K562 (cell line): ENCODE measurements around the gene RHBDD1. TPM values are rescaled to one million over a fixed set of nuclear protein-coding genes. Genes with fewer than 3 reads are reported as not detected.

Experiments used
- ATAC-seq: fragments of 200-7000 bp; cut with Tn5 transposase; 3 replicates; pipeline ENCODE4 v1.9.1; 2020; ENCODE audit warnings: moderate library complexity
- BruUV-seq: library from RNA; stranded (reverse); fragments of 400-500 nt; replicated peaks from 2 replicates; lab custom pipeline; 2021; lab: Mats Ljungman, UMichigan
- CTCF ChIA-PET: fragments of 300-600 bp; formaldehyde crosslinking; extraction: SDS; loops from one replicate; lab custom pipeline; 2021; ENCODE audit warnings: low intra/inter-chr PET ratio; lab: Yijun Ruan, JAX
- POLR2A ChIA-PET: fragments of 300-600, 350-650 bp; sonication (Branson Sonifier 250); formaldehyde crosslinking; extraction: SDS; loops from one replicate; lab custom pipeline; 2021; ENCODE audit warnings: antibody characterized with exemption, inconsistent platforms; lab: Yijun Ruan, JAX
- DNase-seq, 4 experiments: peaks; one replicate each; pipeline versions ENCODE4 v3.0.0 to v3.0.0-alpha.2; 2011 to 2018; ENCODE audit warnings: low spot score in 3 of 4, mixed read lengths in 3 of 4; ENCODE audit errors: extremely low read depth in 1 of 4
- FAIRE-seq: peaks from 2 replicates; lab custom pipeline; 2011; peaks lifted over from hg19 to GRCh38; lab: Jason Lieb, UNC
- H2AFZ ChIP-seq: 2 replicates; pipeline ENCODE4 v1.6.0; 2011; ENCODE audit warnings: low read depth, low read length, control low read depth, inconsistent platforms
- H3K27ac ChIP-seq: fragments of 200-600 bp; 3 replicates; pipeline ENCODE4 v1.8.0; 2011; ENCODE audit warnings: low read depth, mild to moderate bottlenecking, control low read depth, inconsistent platforms, low read length, moderate library complexity, mixed read lengths; ENCODE audit errors: extremely low read depth
- H3K27me3 ChIP-seq, 2 experiments: fragments of 300-600 bp in 1 of 2; 2 replicates in 1 of 2; 3 replicates in 1 of 2; pipeline versions ENCODE4 v1.6.0 to v1.8.0; 2011; ENCODE audit warnings: inconsistent platforms in 2 of 2, low read length in 2 of 2, mild to moderate bottlenecking in 1 of 2, mixed read lengths in 1 of 2, moderate library complexity in 1 of 2; ENCODE audit not compliant: control insufficient read depth in 2 of 2, insufficient read depth in 2 of 2
- H3K36me3 ChIP-seq: fragments of 300-600 bp; 3 replicates; pipeline ENCODE4 v1.8.0; 2011; ENCODE audit warnings: mild to moderate bottlenecking, low read length, inconsistent platforms; ENCODE audit not compliant: control insufficient read depth, insufficient read depth
- H3K4me1 ChIP-seq, 2 experiments: fragments of 200-600 bp in 1 of 2; replicated peaks in 1 of 2; 2 replicates in 1 of 2; 3 replicates in 1 of 2; pipeline versions ENCODE4 v1.5.1 to v1.8.0; 2011; ENCODE audit warnings: inconsistent platforms in 2 of 2, low read length in 2 of 2, mild to moderate bottlenecking in 1 of 2, mixed read lengths in 1 of 2, moderate library complexity in 1 of 2; ENCODE audit not compliant: control insufficient read depth in 2 of 2, insufficient read depth in 2 of 2
- H3K4me2 ChIP-seq: 2 replicates; pipeline ENCODE4 v1.6.1; 2011; ENCODE audit warnings: low read length, control low read depth, inconsistent platforms, mixed read lengths; ENCODE audit not compliant: insufficient read depth
- H3K4me3 ChIP-seq: fragments of 200-600 bp; sonication (generic), shearing (Covaris generic); 2 replicates; pipeline ENCODE4 v1.5.1; 2016; ENCODE audit warnings: control low read depth, inconsistent platforms
- H3K79me2 ChIP-seq: fragments of 200-600 bp; 3 replicates; pipeline ENCODE4 v1.8.0; 2011; ENCODE audit warnings: low read length, inconsistent platforms; ENCODE audit not compliant: control insufficient read depth, insufficient read depth
- H3K9ac ChIP-seq, 2 experiments: 2 replicates each; pipeline versions ENCODE4 v1.6.0 to v1.6.1; 2011; ENCODE audit warnings: low read depth in 2 of 2, low read length in 2 of 2, control low read depth in 1 of 2, inconsistent platforms in 1 of 2, mild to moderate bottlenecking in 1 of 2, mixed read lengths in 1 of 2; ENCODE audit not compliant: insufficient read depth in 1 of 2
- H3K9me1 ChIP-seq: one replicate; pipeline ENCODE4 v1.6.0; 2011; ENCODE audit warnings: inconsistent platforms, mild to moderate bottlenecking, low read length, moderate library complexity; ENCODE audit not compliant: control insufficient read depth, insufficient read depth
- H3K9me3 ChIP-seq: replicated peaks from 2 replicates; pipeline ENCODE4 v1.5.1; 2011; ENCODE audit warnings: low read depth, low read length, inconsistent platforms; ENCODE audit not compliant: control insufficient read depth, insufficient read depth
- H4K20me1 ChIP-seq: replicated peaks from 2 replicates; pipeline ENCODE4 v1.6.1; 2011; ENCODE audit warnings: low read length, inconsistent platforms, mixed read lengths; ENCODE audit not compliant: control insufficient read depth, insufficient read depth
- ARNT ChIP-seq, 2 experiments: fragments of 450-650 bp; IDR thresholded peaks; 2 replicates each; pipeline ENCODE4 v1.6.1; 2016; ENCODE audit warnings: mild to moderate bottlenecking in 1 of 2
- BHLHE40 ChIP-seq: IDR thresholded peaks from 2 replicates; pipeline ENCODE4 v1.6.1; 2011; ENCODE audit warnings: low read length, improper control_type of control experiment
- CBFA2T3 ChIP-seq: fragments of 450-650 bp; IDR thresholded peaks from 2 replicates; pipeline ENCODE4 v1.6.1; 2017
- CEBPG ChIP-seq, 3 experiments: fragments of 200-800 bp in 1 of 3; sonication (Bioruptor generic) in 1 of 3; sonication (generic) in 1 of 3; formaldehyde crosslinking in 1 of 3; IDR thresholded peaks in 2 of 3; conservative IDR thresholded peaks in 1 of 3; 2 replicates each; pipeline versions ENCODE4 v1.6.1 to v1.8.0; 2016 to 2022; ENCODE audit warnings: missing compliant biosample characterization in 2 of 3, missing genetic modification characterization in 2 of 3, mild to moderate bottlenecking in 1 of 3, missing genetic modification reagents in 1 of 3
- MAFG ChIP-seq: fragments of 450-650 bp; conservative IDR thresholded peaks from 2 replicates; pipeline ENCODE4 v1.6.1; 2016; ENCODE audit warnings: missing genetic modification characterization, missing compliant biosample characterization
- MTA1 ChIP-seq: fragments of 450-650 bp; IDR thresholded peaks from 2 replicates; pipeline ENCODE4 v1.6.1; 2017; ENCODE audit warnings: borderline replicate concordance
- NR1H2 ChIP-seq: sonication (generic); formaldehyde crosslinking; IDR thresholded peaks from 2 replicates; pipeline ENCODE4 v1.4.0; 2020; ENCODE audit warnings: mild to moderate bottlenecking, missing genetic modification reagents
- POLR2A ChIP-seq: fragments of 450-650 bp; conservative IDR thresholded peaks from 2 replicates; pipeline ENCODE4 v1.6.1; 2016
- POLR2AphosphoS2 ChIP-seq: IDR thresholded peaks from 2 replicates; pipeline ENCODE4 v1.6.1; 2012; ENCODE audit warnings: low read length, improper control_type of control experiment
- RBFOX2 ChIP-seq: fragments of 200-400 bp; formaldehyde crosslinking; IDR thresholded peaks from 2 replicates; pipeline ENCODE4 v1.6.1; 2017; ENCODE audit warnings: low read depth, mild to moderate bottlenecking, low read length, moderate library complexity
- RFX1 ChIP-seq: fragments of 450-650 bp; IDR thresholded peaks from 2 replicates; pipeline ENCODE4 v1.6.1; 2016; ENCODE audit warnings: mild to moderate bottlenecking, moderate library complexity
- XRCC4 ChIP-seq: IDR thresholded peaks from one replicate; pipeline ENCODE4 v1.6.1; 2011; ENCODE audit not compliant: insufficient read depth, insufficient read length; ENCODE audit errors: extremely low read depth
- ZNF134 ChIP-seq: fragments of 250-450 bp; sonication (Bioruptor Pico); conservative IDR thresholded peaks from 2 replicates; pipeline ENCODE4 v1.4.0; 2020
- WGBS: fragments of 100-300 bp; shearing (Covaris generic); methylation state at CpG from one replicate; pipeline ENCODE4 v1.1.6; 2016; ENCODE audit warnings: low coverage, mixed read lengths; ENCODE audit not compliant: insufficient coverage; ENCODE audit errors: missing lambda C conversion rate; 5-methylcytosine and 5-hydroxymethylcytosine counted together
- in situ Hi-C: fragments of 300-500 bp; cut with MboI; formaldehyde crosslinking; loops from 4 replicates; pipeline ENCODE4 v1.15.0; 2018; ENCODE audit warnings: inconsistent platforms, mixed read lengths
- intact Hi-C: fragments of 100-400 bp; cut with micrococcal nuclease; formaldehyde crosslinking; loops from 2 replicates; pipeline ENCODE4 v1.14.2; 2022
- polyA plus RNA-seq, 8 experiments: library from polyadenylated mRNA; depleted of rRNA in 4 of 8; stranded (reverse) in 5 of 8; unstranded in 3 of 8; fragments of >200 nt; fragmentation: Nextera tagmentation in 2 of 8; fragmentation: Illumina TruSeq in 1 of 8; extraction: Ambion mirVana in 2 of 8; extraction: Trizol in 1 of 8; gene quantifications; 2 replicates each; pipeline versions ENCODE4 v1.2.1 to v1.2.3, GENCODE V29; 2011 to 2014; ENCODE audit warnings: inconsistent platforms in 1 of 8, missing spikeins in 1 of 8
- total RNA-seq, 7 experiments: library from RNA; depleted of rRNA in 6 of 7; stranded (reverse); fragments of >200 nt in 6 of 7; fragmentation: Illumina TruSeq in 2 of 7; extraction: Trizol in 2 of 7; gene quantifications; 2 replicates each; pipeline versions ENCODE4 v1.2.1 to v1.2.3, GENCODE V29; 2011 to 2021; ENCODE audit warnings: low replicate concordance in 1 of 7
- TF ChIP-seq, protein P1 (sequence below): sonication (generic); formaldehyde crosslinking; IDR thresholded peaks from 2 replicates; pipeline ENCODE4 v1.8.1; 2023; ENCODE audit warnings: mild to moderate bottlenecking, missing genetic modification reagents
- TF ChIP-seq, protein P2 (sequence below): fragments of 450-650 bp; conservative IDR thresholded peaks from 2 replicates; pipeline ENCODE4 v1.6.1; 2016; ENCODE audit warnings: missing genetic modification characterization, low read depth, mild to moderate bottlenecking, missing compliant biosample characterization, moderate library complexity
- TF ChIP-seq, protein P3 (sequence below): fragments of 450-650 bp; IDR thresholded peaks from 2 replicates; pipeline ENCODE4 v1.6.1; 2016; ENCODE audit warnings: antibody characterized with exemption
- TF ChIP-seq, protein P4 (sequence below): fragments of 450-650 bp; formaldehyde crosslinking; IDR thresholded peaks from 2 replicates; pipeline ENCODE4 v1.4.0; 2020; ENCODE audit warnings: mild to moderate bottlenecking, moderate library complexity
- TF ChIP-seq, protein P5 (sequence below): fragments of 250-450 bp; sonication (Bioruptor Pico); IDR thresholded peaks from 2 replicates; pipeline ENCODE4 v1.8.0; 2022; ENCODE audit warnings: inconsistent platforms, mild to moderate bottlenecking, moderate library complexity, borderline replicate concordance

Gene RHBDD1
- total and polyA plus RNA-seq, 9 of the 15 experiments (the other 6 are each of a cell fraction or from before 2014, with no cell fraction given) = 4.8 to 34.8 (median 15.6) TPM

DNA sequence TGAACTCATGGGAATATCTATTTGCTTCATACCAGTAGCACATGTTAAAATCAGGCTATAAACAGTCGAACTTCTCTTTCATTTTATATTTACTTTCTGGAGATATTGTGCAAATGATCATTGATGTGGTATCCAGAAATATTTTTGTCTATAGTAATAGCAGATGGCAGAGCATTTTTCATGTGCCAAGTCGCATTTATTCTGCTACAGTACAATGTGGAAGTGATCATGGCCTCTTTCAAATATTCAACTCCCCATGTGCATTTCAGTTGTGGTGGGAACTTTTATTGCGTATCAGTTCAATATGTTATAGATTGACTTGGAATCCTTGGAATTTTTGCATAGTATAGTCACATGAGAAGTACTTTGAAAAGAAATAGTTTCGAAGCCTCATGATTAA lies 57.4 kb downstream of the RHBDD1 start:
- Histone ChIP-seq H3K27ac (no peak overlapping the region), H3K4me1 (no peaks in the 10 kb centered on the region; a peak in 1 of 5 replicates), H2AFZ (no peak overlapping the region), H3K79me2 (no peaks in the 10 kb centered on the region), H3K9me1 (no peaks in the 10 kb centered on the region), H3K4me2 (no peak overlapping the region), H3K4me3 (no peak overlapping the region), H4K20me1 (no peaks in the 10 kb centered on the region), H3K9ac (no peak overlapping the region), H3K9me3 (no peaks in the 10 kb centered on the region), H3K36me3 (peaks cover 2% of the 10 kb centered on the region; the same call in 1 of the 3 replicates), H3K27me3 (no peaks in the 10 kb centered on the region)
- WGBS = 79% methylated on average over 4 of the region's 4 CpGs
- POLR2A ChIA-PET = no interaction called here
- intact Hi-C loops (no loop called here), in situ Hi-C loops (no loop called here)
- TF ChIP-seq, protein P1, sequence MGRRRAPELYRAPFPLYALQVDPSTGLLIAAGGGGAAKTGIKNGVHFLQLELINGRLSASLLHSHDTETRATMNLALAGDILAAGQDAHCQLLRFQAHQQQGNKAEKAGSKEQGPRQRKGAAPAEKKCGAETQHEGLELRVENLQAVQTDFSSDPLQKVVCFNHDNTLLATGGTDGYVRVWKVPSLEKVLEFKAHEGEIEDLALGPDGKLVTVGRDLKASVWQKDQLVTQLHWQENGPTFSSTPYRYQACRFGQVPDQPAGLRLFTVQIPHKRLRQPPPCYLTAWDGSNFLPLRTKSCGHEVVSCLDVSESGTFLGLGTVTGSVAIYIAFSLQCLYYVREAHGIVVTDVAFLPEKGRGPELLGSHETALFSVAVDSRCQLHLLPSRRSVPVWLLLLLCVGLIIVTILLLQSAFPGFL = no peak
- TF ChIP-seq POLR2A (no peak), POLR2AphosphoS2 (no peak), NR1H2 (no peak), CEBPG (CRISPR knock-in tag; IDR thresholded peaks at IDR 0.05) (no peak), CEBPG (tag; conservative IDR thresholded peaks at IDR 0.05 in 1 of 2, IDR thresholded peaks at IDR 0.05 in 1 of 2) (no peak), RBFOX2 (no peak), XRCC4 (no peak), MAFG (tag) (no peak), BHLHE40 (no peak), RFX1 (no peak), CBFA2T3 (no peak), ZNF134 (no peak), MTA1 (no peak), ARNT (IDR thresholded peaks at IDR 0.05) (no peak)
- TF ChIP-seq, protein P2, sequence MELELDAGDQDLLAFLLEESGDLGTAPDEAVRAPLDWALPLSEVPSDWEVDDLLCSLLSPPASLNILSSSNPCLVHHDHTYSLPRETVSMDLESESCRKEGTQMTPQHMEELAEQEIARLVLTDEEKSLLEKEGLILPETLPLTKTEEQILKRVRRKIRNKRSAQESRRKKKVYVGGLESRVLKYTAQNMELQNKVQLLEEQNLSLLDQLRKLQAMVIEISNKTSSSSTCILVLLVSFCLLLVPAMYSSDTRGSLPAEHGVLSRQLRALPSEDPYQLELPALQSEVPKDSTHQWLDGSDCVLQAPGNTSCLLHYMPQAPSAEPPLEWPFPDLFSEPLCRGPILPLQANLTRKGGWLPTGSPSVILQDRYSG (tag) = no peak
- TF ChIP-seq, protein P3, sequence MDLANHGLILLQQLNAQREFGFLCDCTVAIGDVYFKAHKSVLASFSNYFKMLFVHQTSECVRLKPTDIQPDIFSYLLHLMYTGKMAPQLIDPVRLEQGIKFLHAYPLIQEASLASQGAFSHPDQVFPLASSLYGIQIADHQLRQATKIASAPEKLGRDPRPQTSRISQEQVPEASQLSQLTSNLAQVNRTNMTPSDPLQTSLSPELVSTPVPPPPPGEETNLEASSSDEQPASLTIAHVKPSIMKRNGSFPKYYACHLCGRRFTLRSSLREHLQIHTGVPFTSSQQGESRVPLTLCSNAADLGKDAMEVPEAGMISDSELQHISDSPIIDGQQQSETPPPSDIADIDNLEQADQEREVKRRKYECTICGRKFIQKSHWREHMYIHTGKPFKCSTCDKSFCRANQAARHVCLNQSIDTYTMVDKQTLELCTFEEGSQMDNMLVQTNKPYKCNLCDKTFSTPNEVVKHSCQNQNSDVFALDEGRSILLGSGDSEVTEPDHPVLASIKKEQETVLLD = no peak
- TF ChIP-seq, protein P4, sequence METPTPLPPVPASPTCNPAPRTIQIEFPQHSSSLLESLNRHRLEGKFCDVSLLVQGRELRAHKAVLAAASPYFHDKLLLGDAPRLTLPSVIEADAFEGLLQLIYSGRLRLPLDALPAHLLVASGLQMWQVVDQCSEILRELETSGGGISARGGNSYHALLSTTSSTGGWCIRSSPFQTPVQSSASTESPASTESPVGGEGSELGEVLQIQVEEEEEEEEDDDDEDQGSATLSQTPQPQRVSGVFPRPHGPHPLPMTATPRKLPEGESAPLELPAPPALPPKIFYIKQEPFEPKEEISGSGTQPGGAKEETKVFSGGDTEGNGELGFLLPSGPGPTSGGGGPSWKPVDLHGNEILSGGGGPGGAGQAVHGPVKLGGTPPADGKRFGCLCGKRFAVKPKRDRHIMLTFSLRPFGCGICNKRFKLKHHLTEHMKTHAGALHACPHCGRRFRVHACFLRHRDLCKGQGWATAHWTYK = no peak
- TF ChIP-seq, protein P5, sequence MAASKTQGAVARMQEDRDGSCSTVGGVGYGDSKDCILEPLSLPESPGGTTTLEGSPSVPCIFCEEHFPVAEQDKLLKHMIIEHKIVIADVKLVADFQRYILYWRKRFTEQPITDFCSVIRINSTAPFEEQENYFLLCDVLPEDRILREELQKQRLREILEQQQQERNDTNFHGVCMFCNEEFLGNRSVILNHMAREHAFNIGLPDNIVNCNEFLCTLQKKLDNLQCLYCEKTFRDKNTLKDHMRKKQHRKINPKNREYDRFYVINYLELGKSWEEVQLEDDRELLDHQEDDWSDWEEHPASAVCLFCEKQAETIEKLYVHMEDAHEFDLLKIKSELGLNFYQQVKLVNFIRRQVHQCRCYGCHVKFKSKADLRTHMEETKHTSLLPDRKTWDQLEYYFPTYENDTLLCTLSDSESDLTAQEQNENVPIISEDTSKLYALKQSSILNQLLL = no peak
- DNase-seq (no peak), FAIRE-seq (no peak), ATAC-seq (no peak)
- no TSS peak for BruUV-seq
- CTCF ChIA-PET = no interaction called here
